Epithelial cell of esophagus (primary cell): ENCODE data around the gene JPH4.

ENCODE experiments used
- DNase-seq: peaks from one replicate; pipeline ENCODE4 v3.0.0; 2010; ENCODE audit warnings: low read depth
- H3K4me3 ChIP-seq: 2 replicates; pipeline ENCODE4 v1.5.1; 2011; ENCODE audit warnings: mild to moderate bottlenecking, low read length, control low read depth
- CTCF ChIP-seq: IDR thresholded peaks from 2 replicates; pipeline ENCODE4 v1.5.1; 2011; ENCODE audit warnings: low read depth, mild to moderate bottlenecking, low read length, control low read depth, inconsistent platforms; ENCODE audit not compliant: insufficient read depth; ENCODE audit errors: missing control alignments

JPH4 gene

GRCh38 chr14:23523229-23524016 lies 55.2 kb downstream of the JPH4 start:
- no peak overlapping the region for H3K4me3 ChIP-seq
- TF ChIP-seq CTCF: no peak
- DNase-seq: no peak

DNA sequence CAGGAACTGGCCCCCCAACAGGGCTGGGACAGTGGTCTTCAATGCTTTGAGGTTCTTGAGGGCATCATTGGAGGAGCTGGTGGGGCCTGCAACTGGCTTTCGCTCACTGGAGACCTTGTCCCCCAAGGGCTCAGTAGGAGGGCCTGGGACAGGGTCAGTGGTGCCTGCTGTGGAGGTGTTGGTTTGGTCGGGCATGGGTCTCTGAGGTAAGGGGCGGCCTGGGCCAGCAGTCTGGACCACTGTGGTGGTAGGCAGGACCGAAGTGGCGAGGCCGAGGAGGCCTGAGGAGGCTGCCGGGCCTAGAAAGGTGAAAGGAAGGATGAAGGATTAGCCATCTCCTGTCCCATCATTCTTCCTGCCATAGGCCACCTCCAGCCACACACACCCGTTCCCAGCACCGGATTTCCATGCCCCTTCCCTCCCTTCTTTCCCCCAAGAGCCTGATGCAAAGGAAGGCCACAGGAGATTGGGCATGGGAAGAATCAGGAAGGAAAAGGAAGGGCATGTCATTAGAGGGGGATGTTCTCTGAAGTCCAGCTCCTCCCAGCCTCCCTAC lies 55.9 kb downstream of the JPH4 start:
- DNase-seq: no peak
- no peak overlapping the region for H3K4me3 ChIP-seq
- TF ChIP-seq CTCF: no peak

GRCh38 chr14:23521785-23522640 lies 56.6 kb downstream of the JPH4 start:
- no peak for DNase-seq
- no peak for TF ChIP-seq CTCF
- no peak overlapping the region for H3K4me3 ChIP-seq

DNA sequence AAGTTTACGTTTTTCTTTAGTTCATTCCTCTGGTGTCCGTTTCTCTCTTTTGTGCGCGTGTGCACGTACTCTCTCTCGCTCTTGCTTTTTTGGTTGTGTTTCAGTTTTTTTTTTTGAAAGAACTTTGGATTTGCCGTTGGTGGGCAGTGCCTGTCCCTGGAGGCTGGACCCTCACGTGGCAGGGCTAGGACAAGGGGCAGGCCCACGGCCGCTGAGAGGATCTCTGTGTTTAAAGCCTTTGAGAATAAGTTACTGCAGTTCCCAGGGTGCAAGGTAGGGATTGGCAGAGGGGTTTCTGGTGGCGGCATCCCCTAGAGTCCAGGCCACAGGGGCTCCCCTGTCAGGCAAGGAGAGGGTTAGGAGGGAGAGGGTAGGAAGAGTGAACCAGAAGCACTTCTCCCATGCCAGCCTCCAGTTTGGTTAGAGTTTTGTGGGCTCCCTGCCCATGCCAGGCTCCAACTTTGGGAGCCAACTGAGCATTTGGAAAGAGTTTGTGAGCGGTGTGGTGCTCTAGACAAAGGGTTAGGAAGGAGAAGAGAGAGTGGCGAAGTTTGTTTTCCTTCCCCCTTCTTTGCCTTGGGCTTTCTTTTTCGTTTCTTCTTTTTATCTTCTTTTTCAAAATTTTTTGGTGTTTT lies 57.6 kb downstream of the JPH4 start:
- no peak overlapping the region for H3K4me3 ChIP-seq
- DNase-seq: no peak
- no peak for TF ChIP-seq CTCF

- DNase-seq: no peak
- no peak overlapping the region for H3K4me3 ChIP-seq
- no peak for TF ChIP-seq CTCF
Measured at GRCh38 chr14:23518709-23519108, 59.9 kb downstream of the JPH4 start.
